VCaP (cell line): ENCODE measurements around the gene ABCC9.

Experiments
- H3K27ac ChIP-seq: fragments of 450-650 bp; 2 replicates; pipeline ENCODE4 v1.5.1; 2017
- TF ChIP-seq, protein P1 (sequence below): fragments of 450-650 bp; conservative IDR thresholded peaks from 2 replicates; pipeline ENCODE4 v1.5.1; 2017; ENCODE audit warnings: mild to moderate bottlenecking, moderate library complexity

The ABCC9 gene

GRCh38 chr12:21773806-21774205, 167.4 kb downstream of the ABCC9 start:
- H3K27ac ChIP-seq, result no peak overlapping the region
- TF ChIP-seq, protein P1, sequence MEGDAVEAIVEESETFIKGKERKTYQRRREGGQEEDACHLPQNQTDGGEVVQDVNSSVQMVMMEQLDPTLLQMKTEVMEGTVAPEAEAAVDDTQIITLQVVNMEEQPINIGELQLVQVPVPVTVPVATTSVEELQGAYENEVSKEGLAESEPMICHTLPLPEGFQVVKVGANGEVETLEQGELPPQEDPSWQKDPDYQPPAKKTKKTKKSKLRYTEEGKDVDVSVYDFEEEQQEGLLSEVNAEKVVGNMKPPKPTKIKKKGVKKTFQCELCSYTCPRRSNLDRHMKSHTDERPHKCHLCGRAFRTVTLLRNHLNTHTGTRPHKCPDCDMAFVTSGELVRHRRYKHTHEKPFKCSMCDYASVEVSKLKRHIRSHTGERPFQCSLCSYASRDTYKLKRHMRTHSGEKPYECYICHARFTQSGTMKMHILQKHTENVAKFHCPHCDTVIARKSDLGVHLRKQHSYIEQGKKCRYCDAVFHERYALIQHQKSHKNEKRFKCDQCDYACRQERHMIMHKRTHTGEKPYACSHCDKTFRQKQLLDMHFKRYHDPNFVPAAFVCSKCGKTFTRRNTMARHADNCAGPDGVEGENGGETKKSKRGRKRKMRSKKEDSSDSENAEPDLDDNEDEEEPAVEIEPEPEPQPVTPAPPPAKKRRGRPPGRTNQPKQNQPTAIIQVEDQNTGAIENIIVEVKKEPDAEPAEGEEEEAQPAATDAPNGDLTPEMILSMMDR, result no peak

- H3K27ac ChIP-seq, result no peak overlapping the region
Measured at GRCh38 chr12:21773263-21773741, 167.9 kb downstream of the ABCC9 start.

GRCh38 chr12:21771311-21771710, 169.9 kb downstream of the ABCC9 start:
- TF ChIP-seq, protein P1, result no peak
- H3K27ac ChIP-seq, result no peak overlapping the region

More at GRCh38 chr12:21773263-21773741, 167.9 kb downstream of the ABCC9 start:
- TF ChIP-seq, protein P1, result no peak

- no peak overlapping the region for H3K27ac ChIP-seq
- TF ChIP-seq, protein P1, result no peak
Measured at GRCh38 chr12:21769307-21769706, 171.9 kb downstream of the ABCC9 start.

DNA sequence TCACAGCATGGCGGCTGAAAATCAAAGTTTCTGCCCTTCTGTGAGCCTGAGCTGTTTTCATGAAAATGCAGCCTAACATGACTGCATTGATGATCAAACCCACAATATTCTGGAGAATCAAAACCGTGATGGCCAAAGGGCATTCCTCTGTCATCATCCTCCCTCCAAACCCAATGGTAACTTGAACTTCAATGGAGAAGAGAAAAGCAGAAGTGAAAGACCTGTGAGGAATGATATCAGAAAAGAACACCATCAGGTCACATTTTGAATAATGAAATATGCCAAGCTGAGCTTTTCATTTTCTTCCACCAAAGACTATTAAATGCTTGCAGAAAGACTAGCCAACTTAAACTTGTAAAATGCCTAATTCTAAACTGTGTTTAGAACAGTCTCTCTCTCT, 174.8 kb downstream of the ABCC9 start:
- H3K27ac ChIP-seq, result no peak overlapping the region
- TF ChIP-seq, protein P1, result no peak

GRCh38 chr12:21764950-21765349, 176.3 kb downstream of the ABCC9 start:
- H3K27ac ChIP-seq, result no peak overlapping the region
- TF ChIP-seq, protein P1, result no peak

GRCh38 chr12:21764065-21764464, 177.2 kb downstream of the ABCC9 start:
- TF ChIP-seq, protein P1, result no peak

GRCh38 chr12:21763531-21763930, 177.7 kb downstream of the ABCC9 start:
- H3K27ac ChIP-seq, result no peak overlapping the region
- TF ChIP-seq, protein P1, result no peak

More at GRCh38 chr12:21764065-21764464, 177.2 kb downstream of the ABCC9 start:
- H3K27ac ChIP-seq, result no peak overlapping the region
